GM18858 (cell line): Measurements from ENCODE around the gene DNAJB8.

Experiments used
- ATAC-seq: cut with Tn5 transposase; IDR thresholded peaks from one replicate; pipeline ENCODE4 v1.9.1; 2021; ENCODE audit not compliant: unreplicated experiment

DNAJB8 gene

GRCh38 chr3:128495435-128495970, 28.8 kb upstream of the DNAJB8 start:
- ATAC-seq: no peak

DNA sequence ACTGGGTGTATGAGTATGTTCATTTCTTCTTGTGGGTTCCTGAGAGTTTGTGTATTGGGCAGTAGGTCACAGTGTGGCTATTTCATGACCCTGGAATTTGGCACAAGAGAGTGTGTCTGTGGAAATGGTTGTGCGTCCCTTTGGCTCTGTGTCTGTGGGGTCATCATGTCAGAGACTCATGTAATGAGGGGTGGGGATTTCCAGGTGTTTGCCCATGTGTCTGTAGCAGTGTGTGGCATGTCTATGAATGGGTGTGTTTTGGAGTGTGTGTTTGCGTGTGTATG, 27.6 kb upstream of the DNAJB8 start:
- no peak for ATAC-seq

DNA sequence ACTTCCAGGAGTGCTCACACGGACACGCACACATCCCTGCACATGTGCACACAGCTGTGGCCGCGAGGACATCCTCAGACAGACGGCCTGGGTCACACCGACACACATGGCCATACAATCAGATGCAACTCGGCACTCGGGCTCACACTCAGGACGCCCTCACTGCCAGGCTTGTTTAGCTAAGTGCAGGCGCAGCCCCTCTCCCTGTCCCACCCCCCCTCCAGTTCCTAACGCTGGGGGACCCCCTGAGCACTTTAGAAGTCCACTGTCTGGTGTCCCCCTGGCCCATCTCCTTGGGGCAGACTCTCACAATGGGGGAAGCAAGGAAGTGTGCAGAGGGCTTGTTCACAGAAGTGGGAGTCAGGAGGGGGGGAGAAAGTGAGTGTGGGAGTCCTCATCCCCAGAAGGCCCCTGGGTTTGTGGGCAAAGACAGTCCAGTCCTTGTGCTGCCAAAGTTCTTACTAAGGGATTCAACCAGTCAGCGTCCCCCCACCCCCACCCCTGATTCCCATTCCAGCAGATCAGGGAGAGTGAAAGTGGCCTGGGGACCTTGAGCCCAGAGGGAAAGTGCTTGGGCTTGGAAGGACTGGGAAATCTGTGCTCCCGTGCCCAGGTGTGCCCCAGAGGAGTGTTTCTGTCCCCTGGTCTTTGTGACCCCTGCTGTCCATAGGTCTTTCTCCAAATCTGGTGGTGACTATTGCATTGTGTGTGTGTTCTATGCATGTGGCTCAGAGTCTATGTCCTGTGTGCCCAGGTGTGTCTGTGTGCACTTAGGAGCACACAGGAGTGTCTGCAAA, 27.1 kb upstream of the DNAJB8 start:
- ATAC-seq: no peak

DNA sequence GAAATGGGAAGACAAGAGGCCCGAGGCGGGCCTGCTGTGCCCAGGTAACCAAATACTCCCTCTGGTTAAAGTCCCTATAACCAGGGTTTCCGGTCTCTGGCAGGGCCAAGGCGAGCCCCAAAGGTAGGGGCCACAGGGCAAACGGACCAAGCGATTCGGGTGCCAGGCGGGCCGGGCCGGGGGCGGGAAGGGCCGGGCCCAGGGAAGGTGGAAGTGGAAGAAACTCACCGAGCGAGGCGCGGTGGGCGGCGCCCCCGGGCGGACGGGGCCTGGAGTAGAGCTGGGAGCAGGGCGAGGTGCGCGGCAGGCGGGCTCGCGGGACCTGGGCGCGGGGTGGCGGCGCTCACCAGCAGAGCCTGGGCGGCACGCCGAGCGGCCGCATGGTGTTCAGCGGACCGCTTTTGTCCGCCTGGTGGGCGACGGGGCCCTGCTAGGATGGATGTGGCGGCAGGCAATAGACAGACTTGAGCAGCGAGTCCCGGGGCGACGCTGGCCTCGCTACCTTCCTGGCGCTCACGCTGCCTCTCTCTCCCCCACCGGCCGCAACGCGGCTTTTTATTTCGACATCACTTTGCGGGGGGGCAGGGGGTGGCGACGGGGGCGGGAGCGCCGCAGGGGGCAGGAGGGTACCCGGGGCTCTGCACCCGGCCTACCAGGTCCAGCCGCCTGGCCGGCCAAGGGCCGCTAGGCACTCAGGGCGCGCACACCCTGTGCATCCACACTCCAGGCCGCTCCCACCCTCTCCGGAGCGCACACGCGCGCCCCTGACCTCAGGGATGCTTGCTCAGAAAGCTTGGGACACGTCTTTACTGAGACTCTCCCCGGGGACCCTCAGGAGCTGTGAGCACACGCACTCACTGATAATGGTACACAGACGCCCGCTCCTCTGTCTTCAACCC, 26.2 kb upstream of the DNAJB8 start, which contains the start of gene GATA2:
Gene GATA2 (minus strand): TSS at position 531 of the 899 bp plus-strand sequence. CDS start 6,170 bp downstream, outside the sequence.
- ATAC-seq: no peak

DNA sequence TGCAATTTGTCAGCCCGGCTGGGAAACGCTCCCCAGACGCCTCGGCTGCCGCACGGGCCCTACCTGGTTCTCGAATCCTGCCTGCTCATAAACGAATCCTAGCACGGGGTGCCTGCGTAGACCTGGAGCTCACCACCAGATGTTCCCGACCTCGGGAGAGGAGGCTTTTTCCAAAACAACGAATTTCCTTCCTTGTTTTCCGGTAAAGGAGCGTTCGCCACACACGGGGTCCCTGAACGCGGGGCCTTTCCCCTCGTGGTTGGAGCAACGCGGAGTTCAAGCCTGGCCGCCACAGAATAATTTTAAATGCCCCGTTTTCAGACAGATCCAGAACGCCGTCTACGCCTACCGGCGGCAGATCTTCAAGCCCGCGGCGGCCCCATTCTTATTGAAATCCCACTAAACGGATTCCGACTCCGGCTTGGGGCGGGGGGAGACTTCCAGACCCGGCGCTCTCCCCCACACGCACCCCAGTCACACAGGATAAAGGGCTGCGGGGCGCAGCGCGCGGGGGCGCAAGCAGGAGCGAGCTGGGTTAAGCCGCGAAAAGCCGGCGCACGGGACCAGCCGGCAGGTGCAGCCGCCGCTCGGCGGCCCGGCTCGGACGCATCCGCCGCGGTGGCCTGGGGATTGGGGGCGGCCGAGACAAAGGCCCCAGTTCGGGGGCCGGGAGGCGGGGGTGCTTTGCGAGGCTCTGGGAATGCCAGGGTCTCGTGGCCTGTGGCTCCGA, 25.4 kb upstream of the DNAJB8 start:
- ATAC-seq: no peak

- ATAC-seq: no peak
Measured at GRCh38 chr3:128491691-128491940, 24.9 kb upstream of the DNAJB8 start.

GRCh38 chr3:128490915-128491690, 24.4 kb upstream of the DNAJB8 start:
- no peak for ATAC-seq

GRCh38 chr3:128490650-128490914, 23.9 kb upstream of the DNAJB8 start:
- no peak for ATAC-seq

DNA sequence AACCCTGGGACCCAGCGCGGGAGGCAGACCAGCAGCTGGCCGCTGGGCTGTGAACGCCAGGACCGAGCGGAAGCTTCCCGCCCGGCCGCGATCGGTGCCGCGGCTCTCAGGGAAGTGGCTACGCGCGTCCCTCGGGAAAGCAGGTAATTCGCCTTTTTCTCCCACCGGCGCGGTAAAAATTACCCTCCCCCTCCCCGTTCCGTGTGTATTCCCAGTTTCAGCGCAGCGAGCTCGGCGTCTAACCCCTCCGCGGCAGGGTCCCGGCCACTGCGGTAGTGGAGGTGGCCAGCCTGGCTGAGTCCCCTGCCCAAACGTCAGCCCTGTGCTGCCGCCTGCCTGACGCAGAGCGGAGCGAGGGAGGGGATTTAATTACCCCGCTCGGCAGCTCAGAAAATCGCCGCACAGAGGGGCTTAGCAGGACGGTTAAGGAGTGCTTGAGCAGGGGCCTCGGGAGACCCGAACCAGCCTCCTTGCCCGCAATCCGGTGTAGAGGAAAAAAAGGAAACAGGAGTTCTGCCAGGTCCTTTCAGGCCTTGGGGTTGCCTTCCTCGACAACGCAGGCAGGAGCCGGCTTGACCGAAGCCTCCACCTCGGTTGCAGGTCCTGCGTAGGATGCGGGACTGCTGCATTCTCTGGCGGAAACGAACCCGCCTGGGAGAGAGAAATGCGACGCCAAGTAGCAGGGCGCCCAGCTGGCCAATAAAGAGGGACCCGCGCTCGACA, 23.4 kb upstream of the DNAJB8 start:
- ATAC-seq: no peak

- no peak for ATAC-seq
Measured at GRCh38 chr3:128489674-128489926, 22.9 kb upstream of the DNAJB8 start.

- no peak for ATAC-seq
Measured at GRCh38 chr3:128488991-128489673, 22.4 kb upstream of the DNAJB8 start.

DNA sequence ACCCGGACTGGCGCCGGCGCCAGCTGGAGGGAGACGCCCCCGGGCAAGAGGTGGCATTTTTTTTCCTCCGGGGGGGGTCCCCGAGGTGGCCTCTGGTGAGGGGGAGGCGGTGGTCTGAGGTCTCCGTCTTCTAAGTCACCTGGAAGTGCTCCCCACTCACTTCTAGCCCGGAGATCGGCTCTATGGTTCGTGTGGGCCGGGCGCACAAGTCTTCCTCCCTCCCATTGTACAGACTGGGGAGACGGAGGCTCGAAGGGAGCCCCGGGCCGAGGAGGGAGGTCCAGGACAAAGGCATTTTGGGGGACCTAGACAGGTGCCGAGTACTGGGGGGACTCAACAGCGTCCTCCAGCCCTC, 21.9 kb upstream of the DNAJB8 start:
- ATAC-seq: no peak

GRCh38 chr3:128487813-128488635, 21.3 kb upstream of the DNAJB8 start:
- ATAC-seq: no peak

DNA sequence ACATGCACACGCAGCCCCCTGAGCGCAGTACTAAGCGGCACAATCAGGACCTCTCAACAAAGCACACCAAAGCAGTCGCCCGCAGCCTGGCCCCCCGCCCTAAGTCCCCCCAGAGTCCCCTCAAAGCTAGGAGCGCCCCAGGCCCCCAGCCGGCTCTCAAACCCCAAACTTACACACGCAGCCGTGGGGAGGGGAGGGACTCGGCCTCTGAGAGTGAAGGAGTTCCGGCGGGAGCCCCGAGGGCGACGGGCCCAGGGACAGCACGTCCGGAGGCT, 20.8 kb upstream of the DNAJB8 start:
- no peak for ATAC-seq

GRCh38 chr3:128486681-128487537, 20.2 kb upstream of the DNAJB8 start:
- no peak for ATAC-seq

DNA sequence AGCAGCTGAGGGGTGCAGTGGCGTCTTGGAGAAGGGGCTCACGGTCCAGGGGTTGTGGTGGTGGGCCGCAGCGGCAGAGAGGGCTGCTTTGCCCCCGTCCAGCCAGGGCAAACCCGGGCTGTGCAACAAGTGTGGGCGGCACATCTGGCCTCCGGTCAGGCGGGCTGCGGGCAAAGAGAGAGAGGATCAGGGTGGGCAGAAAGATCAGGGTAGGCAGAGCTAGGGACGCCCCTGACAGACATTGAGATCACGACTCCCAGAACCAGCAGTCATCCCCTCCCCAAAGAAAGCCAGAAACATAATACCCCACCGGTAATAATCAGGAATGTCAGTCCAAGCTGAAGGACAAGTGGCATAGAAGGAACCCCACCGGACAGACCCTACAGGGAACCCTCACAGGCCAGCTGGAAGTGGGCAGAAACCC, 19.5 kb upstream of the DNAJB8 start:
- ATAC-seq: no peak

DNA sequence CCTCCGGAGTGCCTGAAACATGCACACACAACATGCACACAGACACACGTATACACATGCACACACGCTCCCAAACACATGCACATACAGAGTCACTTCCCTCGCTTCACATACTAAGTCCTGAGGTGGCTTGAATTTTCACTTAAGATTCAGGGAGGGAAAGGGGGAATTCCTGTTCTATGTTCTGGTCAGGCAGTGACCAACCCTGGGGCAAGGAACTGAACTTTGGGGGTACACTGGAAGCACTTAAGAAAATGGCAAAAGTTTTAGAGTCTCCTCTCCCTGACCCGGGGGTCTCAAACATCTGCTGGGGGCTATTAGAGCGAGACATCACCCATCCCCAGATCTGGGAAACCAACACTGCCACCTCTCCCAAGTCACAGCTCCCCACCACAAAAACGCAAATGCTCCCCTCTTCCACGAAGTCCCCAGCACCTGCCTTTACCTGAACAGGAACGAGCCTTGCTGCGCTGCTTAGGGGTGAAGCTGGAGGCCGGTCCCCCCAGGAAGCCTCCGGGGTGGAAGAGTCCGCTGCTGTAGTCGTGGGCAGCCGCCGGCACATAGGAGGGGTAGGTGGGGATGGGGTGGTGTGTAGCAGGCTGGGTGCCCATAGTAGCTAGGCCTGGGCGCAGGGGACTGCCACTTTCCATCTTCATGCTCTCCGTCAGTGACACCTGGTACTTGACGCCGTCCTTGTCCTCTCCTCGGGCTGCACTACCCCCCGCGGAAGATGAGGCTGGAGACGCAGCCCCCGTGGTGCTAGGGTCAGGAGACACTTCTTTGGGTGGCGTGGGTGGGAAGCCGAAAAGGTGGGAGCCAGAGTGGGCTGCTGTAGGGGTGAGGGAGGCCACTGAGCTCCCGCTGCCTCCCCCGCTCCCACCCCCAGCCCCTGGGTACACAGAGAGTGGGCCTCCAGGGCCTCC, 18.9 kb upstream of the DNAJB8 start:
- no peak for ATAC-seq
